IPS-18c (cell line): ENCODE results near the gene ZNF33B.

Experiments
- H3K4me3 ChIP-seq: 2 replicates; pipeline ENCODE4 v1.7.0; 2013; ENCODE audit warnings: low read depth, mild to moderate bottlenecking, low read length, moderate library complexity; ENCODE audit not compliant: insufficient read depth
- H3K9me3 ChIP-seq: one replicate; pipeline ENCODE4 v1.6.1; 2013; ENCODE audit warnings: mild to moderate bottlenecking, low read length, moderate library complexity; ENCODE audit not compliant: control insufficient read depth, insufficient read depth

ZNF33B gene

GRCh38 chr10:42551582-42552187 is 86.7 kb downstream of the ZNF33B start:
- H3K4me3 ChIP-seq = peak overlapping the region; percentile 60
- H3K9me3 ChIP-seq = no peaks in the 10 kb centered on the region

DNA sequence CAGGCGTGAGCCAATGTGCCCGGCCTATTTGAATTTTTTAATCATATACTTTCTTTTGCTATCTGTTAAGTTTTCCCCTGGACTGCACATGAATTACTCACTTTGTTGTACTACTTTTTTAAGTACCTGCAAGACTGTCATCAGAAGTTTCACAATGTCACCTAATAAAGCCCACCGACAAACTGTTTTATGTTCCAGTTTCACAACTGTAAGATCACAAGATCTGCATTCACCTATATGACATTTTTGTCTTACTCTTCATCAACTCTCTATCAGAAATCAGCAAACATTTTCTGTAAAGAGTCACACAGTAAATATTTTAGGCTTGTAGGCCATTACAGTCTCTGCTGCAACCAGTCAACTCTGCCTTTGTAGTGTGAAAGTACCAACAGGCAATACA is 88.5 kb downstream of the ZNF33B start:
- H3K9me3 ChIP-seq = no peaks in the 10 kb centered on the region
- H3K4me3 ChIP-seq = no peak overlapping the region

DNA sequence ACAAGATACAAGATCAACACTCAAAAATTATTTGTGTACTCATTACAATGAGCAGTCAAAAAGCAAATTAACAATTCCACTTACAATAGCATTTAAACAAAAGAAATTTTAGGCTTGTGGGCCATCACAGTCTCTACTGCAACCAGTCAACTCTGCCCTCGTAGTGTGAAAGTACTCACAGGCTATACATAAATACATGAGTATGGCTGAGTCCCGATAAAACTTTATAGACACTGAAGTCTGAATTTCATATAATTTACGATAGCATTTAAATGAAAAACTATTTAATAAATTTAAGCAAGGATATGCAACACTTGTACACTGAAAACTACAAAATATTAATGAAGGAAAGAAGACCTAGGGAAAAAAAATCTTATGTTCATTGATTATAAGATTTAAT is 90.1 kb downstream of the ZNF33B start:
- no peak overlapping the region for H3K4me3 ChIP-seq
- peaks cover 6% of the 10 kb centered on the region for H3K9me3 ChIP-seq

GRCh38 chr10:42544945-42545344 is 93.4 kb downstream of the ZNF33B start:
- Histone ChIP-seq H3K4me3 (no peak overlapping the region), H3K9me3 (peaks cover 10% of the 10 kb centered on the region)

DNA sequence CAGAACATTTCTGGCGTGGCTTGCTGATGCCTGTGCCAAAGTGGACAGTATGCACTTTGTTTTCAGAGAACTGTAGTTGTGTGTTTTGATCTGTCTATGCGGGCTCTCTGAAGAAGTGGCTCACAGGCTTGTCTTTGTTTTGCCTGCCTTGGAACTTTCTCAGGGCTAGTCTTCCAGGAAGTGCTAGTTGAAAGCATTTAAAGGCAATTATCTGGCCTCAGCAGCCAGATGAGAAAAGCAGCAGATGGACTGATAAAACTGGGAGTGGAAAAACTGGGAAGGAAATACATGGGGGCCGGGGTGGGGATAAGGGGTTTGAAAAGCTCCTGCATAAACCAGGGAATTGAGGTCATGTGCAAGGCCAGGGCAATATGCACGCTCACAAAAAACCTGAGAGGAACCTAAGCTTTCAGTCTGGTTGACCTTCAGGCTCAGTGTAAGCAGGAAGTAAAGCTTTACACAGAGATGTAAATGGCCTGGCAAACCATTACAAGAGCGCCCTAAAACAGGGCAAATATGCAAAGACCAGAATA is 94.5 kb downstream of the ZNF33B start:
- Histone ChIP-seq H3K4me3 (no peak overlapping the region), H3K9me3 (peaks cover 17% of the 10 kb centered on the region)
